HG02571 (cell line): ENCODE results near the gene RAET1E.
"Not testable (repeated sequence)": the region's sequence is repeated elsewhere in the genome, so short reads cannot be mapped to it uniquely, and the experiment has no call there.

Experiments
- ATAC-seq: cut with Tn5 transposase; IDR thresholded peaks from one replicate; pipeline ENCODE4 v1.9.1; 2021; ENCODE audit warnings: mild to moderate bottlenecking, moderate library complexity; ENCODE audit not compliant: unreplicated experiment

RAET1E gene

DNA sequence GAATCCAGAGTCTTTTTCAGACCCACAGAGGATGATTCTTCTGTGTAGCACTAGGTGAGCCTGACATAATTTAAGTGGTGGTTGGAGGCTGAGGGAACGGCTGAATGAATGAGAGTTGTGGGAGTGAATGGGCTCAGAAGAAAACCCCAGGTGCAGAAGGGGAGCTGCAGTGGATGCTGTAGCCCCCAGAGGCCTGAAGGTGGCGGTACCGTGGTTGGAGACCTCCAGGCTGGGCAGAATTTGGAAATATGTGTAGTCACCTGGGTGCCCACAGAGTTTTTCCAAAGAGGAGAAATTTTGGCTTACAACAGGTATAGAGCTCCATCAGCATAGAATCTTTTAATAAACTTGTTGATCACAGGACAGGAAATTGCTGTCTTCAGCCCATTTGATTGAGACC lies 31.5 kb upstream of the RAET1E start:
- ATAC-seq, result no peak

DNA sequence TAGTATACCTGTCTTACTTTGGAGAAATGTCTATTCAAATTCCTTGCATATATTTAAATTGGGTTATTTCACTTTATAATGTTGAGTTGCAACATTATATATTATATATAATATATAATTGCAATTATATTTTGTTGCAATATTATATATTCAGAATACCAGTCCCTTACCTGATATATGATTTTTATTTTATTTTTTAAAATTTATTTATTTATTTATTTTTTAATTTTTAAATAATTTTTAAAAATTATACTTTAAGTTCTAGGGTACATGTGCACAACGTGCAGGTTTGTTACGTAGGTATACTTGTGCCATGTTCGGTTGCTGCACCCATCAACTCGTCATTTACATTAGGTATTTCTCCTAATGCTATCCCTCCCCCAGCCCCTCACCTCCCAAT lies 29.1 kb upstream of the RAET1E start:
- ATAC-seq, result not testable (repeated sequence)

DNA sequence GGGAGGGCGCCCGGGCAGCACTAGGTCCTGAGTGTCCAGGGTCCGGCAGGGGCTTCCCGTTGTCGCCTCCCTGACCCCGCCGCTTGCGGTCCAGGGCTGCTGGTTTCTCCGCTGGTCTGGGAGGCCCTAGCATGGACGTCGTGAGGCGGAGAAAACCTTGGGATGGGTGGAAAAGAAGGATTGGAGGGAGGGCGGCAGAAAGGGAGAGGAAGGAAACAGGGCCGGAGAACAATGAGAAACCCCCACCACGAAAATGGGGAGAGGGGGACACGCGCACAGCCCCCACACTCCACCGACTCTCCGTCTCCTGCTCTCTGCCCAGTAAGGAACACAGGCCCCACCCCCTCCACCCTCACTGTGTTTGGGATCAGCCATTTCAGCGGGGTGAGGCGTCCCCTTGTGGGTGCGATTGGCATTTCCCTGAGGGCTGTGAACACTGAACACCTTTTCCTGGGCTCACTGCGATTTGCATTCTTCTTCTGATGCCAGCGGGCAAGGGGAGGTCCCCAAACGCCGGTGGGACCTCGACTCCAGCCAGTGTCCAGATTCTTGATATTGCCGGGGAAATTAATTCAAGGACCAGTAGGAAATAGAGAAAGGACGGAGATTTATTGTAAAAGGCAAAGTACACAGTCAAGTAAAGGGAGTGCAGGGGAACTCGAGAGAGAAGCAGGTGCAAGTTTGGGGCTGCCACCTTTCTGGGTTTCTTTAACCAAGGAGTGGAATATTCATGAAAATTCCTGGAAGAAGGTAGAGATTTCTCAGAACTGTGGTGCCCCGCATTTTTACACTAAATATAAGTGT lies 28.3 kb upstream of the RAET1E start:
- ATAC-seq, result no peak

DNA sequence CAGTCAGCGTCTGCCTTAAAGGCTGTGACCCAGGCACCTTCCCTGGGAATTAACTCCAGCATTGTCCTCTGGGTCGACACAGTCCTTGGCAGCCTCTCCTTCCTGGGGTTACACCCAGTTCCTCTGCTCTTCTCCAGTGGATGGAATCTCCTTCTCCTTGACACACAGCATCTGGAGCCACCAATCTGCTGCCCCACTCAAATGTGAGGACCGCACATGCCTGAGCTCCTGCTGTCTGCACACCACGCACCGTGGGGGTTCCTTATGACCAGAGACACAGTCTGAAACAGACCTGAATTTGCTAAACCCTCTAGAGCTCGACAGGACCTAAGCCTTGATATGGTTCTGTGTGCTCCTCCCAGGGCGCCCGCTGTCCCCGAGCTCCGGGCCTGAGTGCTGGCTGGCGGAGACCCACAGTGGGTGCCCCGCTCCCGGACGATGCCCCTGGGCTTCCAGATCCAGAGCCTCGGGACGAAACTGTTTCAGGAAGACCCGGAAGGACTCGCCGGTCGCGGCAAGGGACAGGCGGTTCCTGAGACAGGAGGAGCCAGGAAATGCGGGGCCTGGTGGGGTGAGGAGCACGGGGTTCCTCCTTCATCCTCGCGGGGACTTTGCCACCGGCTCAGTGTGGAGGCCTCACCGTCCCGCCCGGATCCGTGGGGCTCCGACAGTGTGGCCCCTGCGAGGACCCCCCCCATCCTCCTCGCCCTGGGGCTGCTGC lies 27.5 kb upstream of the RAET1E start:
- ATAC-seq, result no peak

DNA sequence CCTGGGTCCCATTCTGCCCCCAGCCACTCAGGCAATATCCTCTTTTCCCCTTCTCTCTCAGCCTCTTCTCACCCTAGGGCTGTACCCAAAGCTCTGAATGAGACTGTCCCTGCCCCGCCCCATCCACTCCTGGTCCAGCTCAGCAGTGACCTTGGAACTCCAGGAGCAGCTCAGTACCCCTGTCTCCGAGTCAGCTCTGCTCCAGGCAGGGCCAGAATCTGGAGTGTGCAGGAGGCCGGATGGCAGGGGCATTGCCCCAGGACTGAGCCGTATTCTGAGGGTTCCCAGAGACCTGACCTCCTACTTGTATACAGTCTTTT lies 27.0 kb upstream of the RAET1E start:
- no peak for ATAC-seq

DNA sequence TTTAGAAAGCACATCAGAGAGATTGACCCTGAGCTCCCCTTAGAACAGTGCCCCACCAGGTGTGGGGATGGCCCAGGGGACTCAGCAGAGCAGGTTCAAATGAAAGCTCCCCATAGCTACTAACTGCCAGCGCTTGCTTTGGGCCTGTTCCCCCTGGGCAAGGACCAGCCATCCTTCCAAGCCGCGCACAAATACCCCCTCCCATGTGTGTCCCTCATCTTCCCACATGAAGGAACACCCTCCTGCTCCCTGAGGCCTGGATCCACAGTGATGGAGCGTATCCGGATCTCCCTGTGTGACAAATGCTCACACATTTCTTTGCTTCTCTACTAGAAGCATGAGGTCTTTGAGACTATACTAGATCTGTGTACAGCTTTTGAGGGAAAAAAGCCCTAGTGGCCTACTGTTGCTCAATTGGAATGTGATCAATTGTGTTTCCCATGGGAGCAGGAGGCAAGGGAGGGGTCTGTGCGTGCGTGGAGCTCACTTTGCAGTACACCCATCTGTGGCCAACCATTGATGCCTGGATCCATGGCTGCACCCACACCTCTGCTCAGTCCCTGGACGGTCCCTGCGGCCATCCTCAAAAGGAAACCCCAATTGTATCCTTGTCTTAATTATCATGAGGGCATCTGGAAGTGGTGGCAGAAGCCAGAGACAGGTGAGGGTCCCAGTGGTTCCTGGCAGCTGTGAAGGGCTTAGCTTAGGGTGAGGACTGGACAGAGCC lies 26.5 kb upstream of the RAET1E start:
- no peak for ATAC-seq

DNA sequence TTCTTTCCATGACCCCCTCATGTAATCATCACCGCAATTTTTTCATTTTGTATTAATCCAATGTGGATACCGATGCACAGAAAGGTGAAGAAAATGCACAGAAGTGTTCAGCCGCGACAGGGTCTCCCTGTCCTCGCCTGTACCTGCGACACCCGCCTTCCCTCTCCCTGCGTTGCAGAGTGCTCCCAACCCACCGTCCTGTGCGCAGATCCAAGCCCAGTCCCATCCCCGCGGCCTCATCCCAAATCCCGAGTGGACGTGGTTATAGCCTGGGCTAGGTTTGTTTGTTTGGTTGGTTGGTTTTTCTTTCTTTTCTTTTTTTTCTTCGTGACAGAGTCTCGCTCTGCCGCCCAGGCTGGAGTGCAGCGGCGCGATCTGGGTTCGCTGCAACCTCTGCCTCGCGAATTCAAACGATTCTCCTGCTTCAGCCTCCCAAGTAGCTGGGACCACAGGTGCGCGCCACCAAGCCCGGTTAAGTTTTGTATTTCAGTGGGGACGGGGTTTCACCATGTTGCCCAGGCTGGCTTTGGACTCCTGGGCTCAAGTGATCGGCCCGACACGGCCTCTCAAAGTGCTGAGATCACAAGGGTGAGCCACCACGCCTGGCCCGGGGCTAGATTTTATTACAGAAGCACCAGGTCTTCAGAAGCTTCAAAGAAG lies 25.5 kb upstream of the RAET1E start:
- no peak for ATAC-seq

DNA sequence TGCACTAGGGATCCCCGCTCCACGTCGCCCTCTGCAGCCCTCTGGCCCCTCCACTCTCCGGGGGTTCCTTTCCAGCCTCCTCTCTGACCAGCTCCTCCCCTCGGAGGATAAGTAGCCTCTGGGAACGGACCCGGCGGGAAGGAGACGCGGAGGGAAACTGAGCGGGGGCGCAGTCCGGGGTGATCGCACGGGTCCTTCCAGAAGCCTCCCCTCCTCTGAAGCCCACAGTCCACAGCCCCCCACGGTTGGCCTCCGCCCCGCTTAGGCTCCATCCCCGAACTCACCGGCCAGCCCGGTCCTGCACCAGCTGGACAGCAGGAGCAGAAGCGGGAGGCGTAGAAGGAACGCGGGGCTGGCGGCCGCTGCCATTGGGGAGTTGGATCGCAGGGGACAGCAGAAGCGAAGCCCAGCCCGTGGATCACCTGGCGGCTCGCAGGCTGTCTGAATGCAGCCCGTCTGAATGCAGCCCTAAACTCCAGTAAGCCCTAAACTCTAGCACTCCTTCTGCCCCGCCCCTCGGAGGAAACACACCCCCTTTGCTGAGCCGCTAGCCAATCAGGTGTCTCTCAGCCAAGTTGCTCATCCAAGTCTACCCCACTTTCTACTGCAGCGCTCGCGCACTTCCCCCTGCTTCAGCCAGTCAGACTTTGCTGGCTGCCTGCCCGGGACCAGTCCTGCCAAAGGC lies 24.9 kb upstream of the RAET1E start, which contains the start of gene RAET1G:
RAET1G (minus strand) TSS at position 480 of the 685 bp plus-strand sequence; CDS start at position 369, 111 bp downstream.
- no peak for ATAC-seq

DNA sequence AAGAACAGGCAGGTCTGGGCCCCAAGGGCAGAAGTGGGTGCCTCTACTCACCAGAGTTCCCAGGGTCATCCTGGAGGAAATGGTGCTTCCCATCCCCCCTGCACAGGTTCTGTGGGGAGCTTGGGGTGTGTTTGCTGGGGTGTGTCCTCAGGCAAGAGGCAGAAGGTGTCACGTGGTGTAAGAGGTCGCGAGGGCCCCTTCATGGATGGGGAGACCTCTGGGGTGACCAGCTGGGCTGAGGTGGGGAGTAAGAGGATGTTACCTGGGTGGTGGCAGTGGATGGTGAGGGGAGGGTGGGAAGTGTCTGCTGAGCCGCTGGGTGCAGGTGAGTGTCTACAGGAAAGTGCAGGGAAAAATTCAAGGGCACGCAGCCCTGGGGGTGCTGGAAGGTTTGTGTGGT lies 24.2 kb upstream of the RAET1E start:
- ATAC-seq, result not testable (repeated sequence)

DNA sequence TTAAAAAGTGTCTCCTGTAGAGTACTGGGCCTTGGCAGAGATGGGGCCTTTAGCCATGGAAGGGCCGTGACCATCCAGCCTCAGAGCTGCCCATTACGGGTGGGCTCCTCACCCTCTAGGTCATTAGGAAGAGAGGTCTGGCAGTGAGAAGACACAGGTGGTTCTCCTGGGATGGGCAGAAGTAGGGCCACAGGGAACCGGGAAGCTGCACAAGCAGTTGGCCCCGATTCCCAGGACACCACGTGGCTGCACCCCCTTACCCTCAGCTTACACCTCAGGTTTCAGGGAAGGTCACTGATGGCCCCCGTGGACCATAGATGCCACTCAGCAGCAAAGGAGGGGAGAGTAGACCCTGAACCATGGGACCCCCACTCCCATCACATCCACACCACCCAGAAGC lies 23.4 kb upstream of the RAET1E start:
- ATAC-seq, result no peak

DNA sequence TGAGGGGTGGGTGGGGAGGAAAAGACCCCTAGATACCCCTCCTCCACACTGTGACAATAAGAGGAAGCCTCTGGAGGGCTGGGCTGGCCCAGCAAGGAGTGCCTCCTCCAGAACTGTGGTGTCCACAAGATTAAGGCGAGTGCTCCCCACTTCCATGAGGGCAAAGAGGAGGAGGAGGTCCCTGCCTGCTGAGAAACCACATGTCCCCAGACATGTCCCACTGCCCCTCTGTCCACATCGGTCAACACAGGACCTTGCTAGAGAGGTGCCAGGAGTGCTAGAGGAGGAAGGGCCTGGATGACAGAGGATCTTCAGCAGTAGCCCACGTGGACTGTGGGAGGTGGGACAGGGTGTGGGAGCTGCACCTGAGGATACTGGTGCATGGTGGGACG lies 21.9 kb upstream of the RAET1E start:
- ATAC-seq, result no peak

DNA sequence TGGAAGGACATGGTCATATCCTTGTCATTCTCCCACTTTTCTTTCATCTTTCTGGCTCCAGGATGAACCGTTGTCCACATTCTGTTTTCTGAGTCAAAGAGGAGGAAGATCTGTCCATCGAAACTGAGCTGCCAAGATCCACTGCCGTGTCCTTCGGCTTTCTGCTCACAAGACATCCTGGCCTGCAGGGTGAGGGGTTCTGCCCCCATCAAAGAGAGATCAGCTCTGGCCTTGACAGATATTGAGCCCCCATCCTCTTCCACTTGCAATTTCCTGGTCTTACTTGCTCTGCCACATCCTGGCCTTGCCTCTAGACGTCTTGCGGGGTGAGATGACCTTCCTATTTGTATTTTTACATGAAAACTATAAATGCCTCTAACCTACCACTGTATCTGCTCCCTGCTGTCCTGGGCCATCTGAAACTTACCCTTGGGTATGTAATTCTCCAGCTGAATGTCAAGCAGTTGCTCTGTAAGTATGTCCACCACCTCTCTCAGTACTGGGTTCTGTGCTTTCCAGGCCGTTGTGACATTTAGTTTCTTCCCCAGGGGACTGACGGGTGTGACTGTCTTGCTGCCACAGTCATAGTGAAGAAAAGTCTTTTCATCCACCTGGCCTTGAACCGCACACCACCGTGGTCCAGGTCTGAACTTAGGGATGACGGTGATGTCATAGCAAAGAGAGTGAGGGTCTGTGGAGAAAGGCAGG lies 21.4 kb upstream of the RAET1E start:
- ATAC-seq, result not testable (repeated sequence)

DNA sequence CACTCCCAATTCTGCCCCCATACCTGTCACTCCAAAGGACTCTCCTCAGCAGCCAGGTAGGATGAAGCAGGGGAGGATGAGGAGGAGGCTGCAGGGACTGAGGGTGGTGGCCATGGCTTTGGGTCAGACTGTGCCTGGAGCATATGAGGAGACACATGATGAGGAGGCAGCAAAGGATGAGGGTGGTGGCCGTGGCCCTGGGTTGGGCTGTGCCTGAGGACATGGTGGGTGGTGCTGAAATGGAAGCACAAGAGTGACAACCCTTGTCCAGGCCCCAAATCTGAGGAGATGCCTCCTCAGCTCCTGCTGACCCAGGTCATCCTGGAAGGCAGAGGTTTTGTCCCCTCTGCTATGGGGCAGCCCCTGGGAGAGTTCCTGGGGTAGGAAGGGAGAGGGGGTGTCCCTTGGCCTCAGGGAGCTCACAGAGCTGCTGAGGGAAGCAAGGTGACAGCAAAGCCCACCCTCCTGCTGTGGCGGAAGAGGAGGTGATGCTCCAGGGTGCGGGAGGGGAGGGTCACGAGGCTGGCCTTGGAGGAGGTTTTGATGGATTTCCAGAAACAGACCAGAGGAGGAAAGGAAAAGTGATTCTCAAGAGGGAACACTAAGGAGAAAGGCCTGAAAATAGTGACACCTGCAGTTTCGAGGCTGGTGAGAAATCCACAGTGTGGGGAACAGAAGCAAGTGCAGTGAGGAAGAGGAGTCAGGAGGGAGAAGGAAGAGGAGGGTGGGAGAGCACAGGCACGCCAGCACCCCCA lies 20.4 kb upstream of the RAET1E start:
- ATAC-seq, result no peak

DNA sequence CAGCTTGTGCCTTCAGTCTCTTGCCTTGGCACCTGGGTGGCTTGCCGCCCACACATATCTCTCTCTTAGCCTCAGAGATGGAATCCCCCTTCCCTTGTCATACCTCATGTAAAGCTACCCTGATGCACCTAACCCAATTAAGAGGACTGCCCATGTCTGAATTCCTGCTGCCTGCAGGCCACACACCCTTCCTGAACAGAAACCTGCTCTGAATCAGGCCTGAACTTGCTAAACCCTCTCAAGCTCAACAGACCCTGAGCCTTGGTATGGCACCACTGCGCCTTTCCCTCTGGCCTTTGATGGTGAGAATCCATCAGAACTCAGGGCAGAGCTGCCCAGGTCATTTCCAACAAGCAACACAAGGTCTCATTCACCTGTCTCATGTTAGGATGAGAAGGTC lies 19.8 kb upstream of the RAET1E start:
- no peak for ATAC-seq

DNA sequence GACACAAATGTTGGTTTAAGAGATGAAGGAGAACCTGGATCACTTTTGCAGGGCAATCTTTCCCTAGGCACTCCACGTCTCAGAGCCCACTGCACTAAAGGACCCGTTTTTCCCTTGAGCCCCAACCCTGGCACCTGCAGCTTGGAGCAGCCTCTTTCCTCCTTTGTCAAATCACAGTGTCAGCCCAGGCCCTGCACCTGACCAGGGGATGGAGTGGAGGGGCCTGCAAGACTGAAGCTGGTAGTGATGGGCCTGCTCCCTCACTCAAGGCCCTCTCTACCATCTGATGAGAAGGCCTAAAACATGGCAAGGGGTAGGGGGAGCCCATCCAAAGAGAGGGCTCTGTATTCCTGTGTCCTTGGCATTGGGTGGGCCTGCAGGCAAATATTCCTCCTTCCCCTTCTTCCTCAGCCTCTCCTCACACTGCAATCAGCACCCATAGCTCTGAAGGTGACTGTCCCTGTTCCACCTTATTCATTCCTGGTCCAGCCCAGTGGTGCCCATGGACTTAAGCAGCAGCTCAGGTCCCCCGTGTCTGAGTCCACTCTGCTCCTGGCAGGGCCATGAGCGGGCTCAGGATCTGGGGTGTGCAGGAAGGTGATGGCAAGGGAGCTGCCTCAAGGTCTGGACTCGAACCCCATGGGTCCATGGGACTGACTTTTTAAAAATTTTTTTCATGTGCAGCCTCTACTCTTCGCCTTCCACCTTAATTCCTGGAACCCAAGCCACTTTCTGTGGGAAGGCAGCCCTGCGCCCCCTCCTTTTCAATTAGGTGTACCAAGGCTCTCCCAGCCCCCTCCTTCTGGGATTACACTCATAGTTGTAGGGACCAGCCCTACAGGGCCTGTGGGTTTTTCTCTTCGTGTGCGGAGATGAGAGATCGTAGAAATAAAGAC lies 18.3 kb upstream of the RAET1E start:
- ATAC-seq, result no peak

DNA sequence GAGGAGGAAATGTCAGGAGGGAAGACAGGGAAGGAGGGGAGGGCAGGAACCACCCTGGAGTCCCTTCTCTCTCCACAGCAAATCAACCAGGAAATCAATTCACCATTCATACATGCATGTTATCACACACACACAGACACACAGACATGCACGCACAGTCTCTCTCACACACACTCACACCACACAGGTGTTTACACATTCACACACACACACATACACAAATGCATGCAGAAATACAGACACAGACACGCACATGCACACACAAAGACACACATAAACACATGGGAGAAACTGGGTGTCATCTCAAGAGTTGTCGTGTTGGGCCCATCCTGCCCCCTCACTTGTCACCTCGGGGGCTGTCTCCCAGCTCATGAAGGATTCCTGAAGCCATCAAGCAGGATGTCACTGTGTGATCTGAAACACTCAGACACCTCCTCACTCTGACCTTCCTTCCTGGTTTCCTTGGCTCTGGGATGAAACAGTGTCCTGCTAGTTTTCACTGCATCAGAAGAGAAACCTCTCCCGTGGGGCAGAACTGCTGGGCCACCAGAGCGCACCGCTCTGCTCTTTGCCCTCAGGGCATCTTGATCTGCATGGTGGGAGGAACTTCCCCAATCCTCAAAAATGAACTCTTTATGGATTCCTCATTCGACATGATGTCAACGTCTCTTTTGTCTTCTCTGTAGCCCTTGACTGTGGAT lies 15.8 kb upstream of the RAET1E start:
- no peak for ATAC-seq

DNA sequence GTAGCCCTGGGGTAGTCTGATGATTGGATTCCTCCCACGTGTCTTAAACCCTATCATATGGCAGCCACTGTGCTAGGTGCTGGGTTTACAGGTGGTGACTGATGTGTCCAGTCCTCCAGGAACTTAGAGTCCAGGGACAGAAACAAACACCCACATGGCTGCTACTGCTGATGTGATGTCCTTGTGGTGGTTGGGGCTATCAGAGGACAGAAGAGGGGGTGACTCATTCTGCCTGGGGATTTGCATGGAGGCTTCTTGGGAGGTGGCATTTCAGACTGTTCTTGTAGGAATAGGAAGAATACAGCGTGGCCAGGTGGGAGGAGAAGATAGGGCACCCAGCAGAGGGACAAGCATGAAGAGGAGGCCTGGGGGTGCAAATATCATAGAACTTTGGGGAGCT lies 15.2 kb upstream of the RAET1E start:
- no peak for ATAC-seq

DNA sequence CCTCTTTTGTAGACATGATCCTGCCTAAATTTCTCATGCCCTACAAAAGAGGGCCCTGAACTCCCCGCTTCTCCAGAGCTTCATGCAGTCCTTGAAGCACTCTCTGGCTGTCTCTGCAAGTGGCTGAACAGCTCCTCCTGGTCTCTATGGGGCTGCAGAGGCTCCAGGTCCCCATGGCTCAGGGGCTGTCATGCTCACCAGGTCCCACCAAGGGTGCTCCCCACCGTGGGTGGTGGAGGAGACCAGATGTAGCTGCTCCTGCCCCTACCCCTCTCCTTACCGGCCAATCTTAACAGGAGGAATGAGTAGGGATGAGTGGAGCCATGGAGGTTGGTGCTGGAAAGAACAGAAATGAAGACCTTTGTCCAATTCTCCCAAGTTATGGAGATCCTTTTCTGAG lies 14.8 kb upstream of the RAET1E start:
- ATAC-seq, result not testable (repeated sequence)
